GM18951 (cell line): Measurements from ENCODE around the gene LPCAT1.
"Not testable (repeated sequence)": the region's sequence is repeated elsewhere in the genome, so short reads cannot be mapped to it uniquely, and the experiment has no call there.

Experiments used
- POLR2A ChIP-seq: IDR thresholded peaks from 4 replicates; pipeline ENCODE4 v1.6.1; 2011; ENCODE audit warnings: mild to moderate bottlenecking; ENCODE audit not compliant: insufficient read length, insufficient read depth; ENCODE audit errors: extremely low read depth
- in situ Hi-C: fragments of 300-500 bp; cut with MboI; formaldehyde crosslinking; loops from one replicate; pipeline ENCODE4 v1.12.0; 2022; ENCODE audit warnings: low sequenced_read_pairs, mixed read lengths, inconsistent platforms; ENCODE audit not compliant: unreplicated experiment

The LPCAT1 gene

DNA sequence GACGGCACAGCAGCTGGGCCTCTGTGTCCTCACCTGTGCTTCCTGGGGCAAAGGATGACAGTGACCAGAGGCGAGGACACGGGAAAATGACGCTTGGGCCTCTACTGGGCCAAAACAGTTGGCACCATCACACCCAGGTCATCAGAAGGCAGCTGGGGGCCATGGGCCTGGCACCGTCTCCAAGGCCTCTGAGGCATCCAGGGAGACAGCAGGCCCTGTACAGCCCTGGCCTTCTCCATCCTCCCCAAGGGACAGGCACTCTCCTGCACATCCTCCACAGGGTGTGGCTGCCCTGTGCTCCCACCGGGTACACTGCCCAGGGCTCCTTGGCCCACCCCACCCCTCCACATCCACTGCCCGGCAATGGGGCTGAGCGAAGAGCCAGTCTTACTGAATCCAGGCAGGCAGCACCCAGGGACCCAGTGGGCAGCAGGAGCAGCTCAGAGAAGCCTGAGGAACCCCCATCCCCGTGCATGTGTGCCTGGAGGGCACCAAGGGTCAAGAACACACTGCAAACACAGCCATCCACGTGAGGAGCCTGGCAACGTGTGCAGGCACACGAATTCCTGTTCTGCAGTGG, 4.0 kb downstream of the LPCAT1 start:
- no peak for TF ChIP-seq POLR2A
- in situ Hi-C loops: no loop called here

GRCh38 chr5:1517838-1518237, 5.9 kb downstream of the LPCAT1 start:
- TF ChIP-seq POLR2A: no peak
- in situ Hi-C loops: no loop called here

DNA sequence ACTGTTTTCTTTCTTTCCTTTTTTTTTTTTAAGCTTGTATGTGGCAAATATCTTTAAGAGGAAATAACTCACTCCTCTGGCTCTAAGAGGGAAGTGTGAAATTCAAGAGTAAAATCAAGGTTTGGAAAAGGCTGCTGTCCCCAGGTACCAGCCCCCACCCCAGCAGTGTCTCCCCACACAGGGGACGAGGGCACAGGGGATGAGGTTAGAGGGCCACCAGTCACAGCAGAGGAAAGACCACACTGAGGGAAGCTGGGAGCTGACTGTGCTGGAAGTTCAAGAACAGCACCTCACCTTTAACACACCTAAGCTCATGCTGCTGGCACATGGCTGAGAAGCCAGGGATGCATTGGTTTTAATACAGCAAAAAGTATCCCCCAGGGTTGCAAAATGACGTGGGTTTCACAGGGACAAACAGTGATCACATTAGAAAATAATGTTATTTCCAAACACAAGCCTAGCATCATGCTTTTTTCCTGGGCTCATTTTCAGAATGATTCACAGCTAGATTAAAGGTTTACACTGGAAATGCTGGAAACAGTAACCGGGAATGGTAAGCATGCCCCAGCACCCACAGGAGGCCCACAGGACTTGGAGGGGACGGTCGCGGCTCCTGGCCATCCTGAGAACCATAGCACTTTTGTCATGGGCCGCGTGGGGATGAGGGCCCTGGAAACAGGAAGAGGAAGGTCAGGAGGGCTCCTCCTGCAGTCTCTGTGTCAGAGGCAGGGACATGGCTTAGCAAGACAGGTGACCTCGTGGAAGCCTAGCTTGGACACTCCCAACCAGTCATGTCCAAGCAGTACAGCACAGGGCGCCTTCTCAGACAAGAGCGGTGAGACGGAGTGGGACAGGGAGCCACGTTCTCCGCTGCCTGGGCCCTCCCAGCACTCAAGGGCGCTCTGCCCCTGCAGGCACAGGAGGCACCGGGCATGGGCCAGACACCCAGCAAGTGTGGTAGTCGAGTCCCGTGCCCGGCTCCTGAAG, 6.9 kb downstream of the LPCAT1 start:
- no peak for TF ChIP-seq POLR2A

GRCh38 chr5:1515921-1516571, 7.7 kb downstream of the LPCAT1 start:
- in situ Hi-C loops: no loop called here
- TF ChIP-seq POLR2A: no peak

More for the DNA sequence above, 6.9 kb downstream of the LPCAT1 start:
- in situ Hi-C loops: no loop called here

- in situ Hi-C loops: no loop called here
- no peak for TF ChIP-seq POLR2A
Observed at GRCh38 chr5:1515311-1515920, 8.3 kb downstream of the LPCAT1 start.

DNA sequence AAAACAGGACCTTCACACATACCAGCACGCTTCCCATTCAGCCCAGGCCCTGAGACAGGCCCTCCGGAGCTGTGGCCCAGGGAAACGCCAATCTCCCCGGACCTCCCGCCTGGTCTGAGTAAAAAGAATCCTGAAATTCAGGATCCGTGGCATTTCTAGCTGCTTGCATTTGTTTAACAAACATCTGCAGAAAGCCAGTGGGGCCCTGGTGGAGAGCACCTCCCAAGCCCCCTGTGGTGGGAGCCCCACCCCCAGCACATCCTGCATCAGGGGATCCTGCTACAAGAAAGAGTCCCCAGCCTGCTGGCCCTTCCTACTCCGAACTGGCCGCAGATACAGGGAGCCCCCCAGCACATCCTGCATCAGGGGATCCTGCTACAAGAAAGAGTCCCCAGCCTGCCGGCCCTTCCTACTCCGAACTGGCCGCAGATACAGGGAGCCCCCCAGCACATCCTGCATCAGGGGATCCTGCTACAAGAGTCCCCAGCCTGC, 8.9 kb downstream of the LPCAT1 start:
- in situ Hi-C loops: not testable (repeated sequence)

DNA sequence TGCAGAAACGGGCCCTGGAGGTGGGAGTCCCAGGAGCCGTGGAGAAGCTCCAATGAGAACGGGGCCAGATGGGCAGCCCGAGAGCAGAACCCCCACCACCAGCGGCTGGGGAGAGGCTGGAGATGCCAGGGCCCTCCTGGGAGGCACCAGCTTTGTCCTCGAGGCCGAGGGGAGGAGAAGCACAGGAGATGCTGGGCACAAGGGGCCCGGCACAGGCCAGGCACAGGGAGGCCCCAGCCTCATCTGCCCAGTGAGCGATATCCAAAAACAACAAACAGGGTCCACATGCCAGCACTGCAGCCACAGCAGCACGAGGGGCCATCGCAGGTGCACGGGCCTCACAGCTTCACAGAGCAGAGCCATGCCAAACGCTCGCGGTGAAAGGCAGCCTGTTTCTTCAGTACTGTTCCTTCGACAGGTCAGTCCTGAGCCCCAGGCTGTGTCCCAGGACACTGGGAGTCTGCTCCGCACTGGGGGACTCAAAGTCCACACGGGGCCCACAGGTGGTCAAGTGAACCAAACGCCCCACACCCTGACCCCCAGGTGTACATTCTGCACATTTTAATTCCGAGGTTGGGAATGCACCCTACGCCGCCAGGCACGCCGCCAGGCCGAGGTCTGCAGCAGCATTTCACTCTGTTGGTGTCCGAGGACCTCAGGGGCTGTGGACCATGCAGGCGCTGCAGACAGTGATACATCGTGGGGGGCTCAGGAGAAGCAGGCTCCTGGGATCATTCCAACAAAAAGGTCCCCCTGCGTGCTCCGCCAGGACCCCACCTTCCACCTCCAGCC, 9.5 kb downstream of the LPCAT1 start:
- in situ Hi-C loops: no loop called here

GRCh38 chr5:1513326-1514026, 10.3 kb downstream of the LPCAT1 start:
- TF ChIP-seq POLR2A: no peak
- in situ Hi-C loops: no loop called here

More for the DNA sequence above, 9.5 kb downstream of the LPCAT1 start:
- no peak for TF ChIP-seq POLR2A

DNA sequence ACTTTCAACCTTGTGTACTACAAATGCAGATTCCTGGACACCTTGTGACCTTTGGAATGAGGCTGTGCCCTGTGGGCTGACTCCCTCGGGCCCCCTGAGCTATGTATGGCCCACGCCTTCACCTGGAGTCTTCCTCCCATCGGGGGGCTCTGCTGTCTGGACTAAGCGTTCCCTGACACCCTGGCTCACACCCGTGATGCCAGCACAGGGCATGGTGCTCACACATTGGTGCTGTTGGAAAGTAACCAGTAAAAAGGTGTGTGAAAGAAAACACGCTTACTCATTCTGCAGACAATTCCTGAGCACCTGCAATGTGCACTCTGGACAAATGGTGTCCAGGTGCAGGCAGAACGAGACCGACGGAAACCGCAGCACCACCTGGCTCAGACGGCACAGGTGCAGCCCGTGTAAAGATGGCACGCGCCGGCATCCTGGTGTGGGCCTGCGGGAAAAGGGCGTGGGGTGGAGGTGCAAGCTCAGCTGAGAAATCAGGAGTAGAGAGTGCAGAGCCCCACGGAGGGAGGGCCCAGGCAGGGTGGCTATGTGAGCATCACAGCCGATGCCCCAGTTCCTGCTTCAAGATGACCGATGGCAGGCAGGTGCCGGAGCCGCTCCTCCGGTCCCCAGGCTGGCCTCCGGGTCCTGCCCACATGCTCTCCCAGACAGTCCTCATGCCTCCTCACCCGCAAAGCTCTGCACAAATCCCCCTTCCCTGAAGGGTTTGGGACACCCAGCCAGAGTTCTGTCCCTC, 11.0 kb downstream of the LPCAT1 start:
- TF ChIP-seq POLR2A: no peak
- in situ Hi-C loops: no loop called here

DNA sequence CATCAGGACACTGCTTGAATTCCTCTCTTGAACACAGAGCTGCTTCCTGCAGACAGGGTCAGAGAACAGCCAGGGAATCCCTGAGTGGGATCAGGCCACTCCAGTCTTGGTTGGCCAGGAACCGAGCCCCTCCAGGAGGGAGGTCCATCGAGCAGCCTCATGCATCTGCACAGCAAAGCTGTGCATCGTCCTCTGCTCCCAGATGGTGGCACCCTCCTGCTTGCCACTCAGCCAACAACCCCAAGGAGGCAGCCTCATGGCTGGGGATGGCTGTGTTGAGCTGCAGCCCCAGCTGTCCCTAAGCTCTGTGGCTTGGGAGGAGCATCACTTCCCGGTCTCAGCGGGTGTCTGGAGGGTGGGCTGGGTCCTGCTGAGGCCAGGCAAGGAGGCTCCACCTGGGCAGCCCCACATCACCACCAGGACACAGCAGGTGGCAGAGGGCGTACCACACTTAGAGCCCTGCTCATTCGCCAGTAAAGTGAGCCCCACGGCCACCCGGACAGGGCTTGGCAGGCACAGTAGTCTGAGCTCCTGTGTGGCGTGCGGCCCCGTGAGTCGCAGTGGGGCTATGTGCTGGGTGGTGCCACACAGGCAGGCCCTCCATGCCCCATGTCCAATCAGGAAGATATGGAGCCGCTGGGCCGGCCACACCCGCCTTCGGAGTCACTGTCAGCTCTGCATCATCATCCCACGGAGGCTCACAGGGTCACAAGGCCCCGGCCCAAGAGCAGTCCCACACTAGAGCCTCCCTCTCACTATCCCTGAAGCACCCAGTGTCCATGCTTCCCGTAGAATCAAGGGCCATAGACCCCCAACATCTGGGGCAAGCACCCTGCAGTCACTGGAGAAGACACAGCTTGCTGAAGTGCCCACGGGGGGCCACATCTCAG, 11.9 kb downstream of the LPCAT1 start:
- TF ChIP-seq POLR2A: no peak
- in situ Hi-C loops: no loop called here
